Neural progenitor cell (in vitro differentiated cells): ENCODE results near the gene COG5. TPM values are rescaled to one million over a fixed set of nuclear protein-coding genes. Genes with fewer than 3 reads are reported as not detected.

ENCODE experiments used
- DNase-seq: peaks from one replicate; pipeline ENCODE4 v3.0.0-alpha.2; 2016; ENCODE audit warnings: low spot score
- H2AFZ ChIP-seq: fragments of 200-600 bp; sonication (generic); replicated peaks from 2 replicates; pipeline ENCODE4 v1.6.1; 2016; ENCODE audit warnings: antibody characterized with exemption
- H3F3A ChIP-seq: fragments of 200-600 bp; sonication (generic); 2 replicates; pipeline ENCODE4 v1.6.1; 2016; ENCODE audit warnings: antibody characterized with exemption, low read depth
- H3K27ac ChIP-seq: fragments of 200-600 bp; sonication (generic); 2 replicates; pipeline ENCODE4 v1.5.1; 2016; ENCODE audit warnings: mild to moderate bottlenecking
- H3K27me3 ChIP-seq: fragments of 200-600 bp; sonication (generic); 2 replicates; pipeline ENCODE4 v1.6.1; 2016; ENCODE audit warnings: mild to moderate bottlenecking, moderate library complexity
- H3K36me3 ChIP-seq: fragments of 200-600 bp; sonication (generic); 2 replicates; pipeline ENCODE4 v1.5.1; 2016
- H3K4me1 ChIP-seq: fragments of 200-600 bp; sonication (generic); 2 replicates; pipeline ENCODE4 v1.6.1; 2016; ENCODE audit warnings: mixed run types
- H3K4me2 ChIP-seq: fragments of 200-600 bp; sonication (generic); 2 replicates; pipeline ENCODE4 v1.6.1; 2016
- H3K4me3 ChIP-seq: fragments of 200-600 bp; sonication (generic); 2 replicates; pipeline ENCODE4 v1.5.1; 2016
- H3K79me2 ChIP-seq: fragments of 200-600 bp; sonication (generic); 2 replicates; pipeline ENCODE4 v1.6.1; 2016; ENCODE audit warnings: low read depth
- H3K9ac ChIP-seq: fragments of 200-600 bp; sonication (generic); 2 replicates; pipeline ENCODE4 v1.6.1; 2016
- H3K9me3 ChIP-seq: fragments of 200-600 bp; sonication (generic); 2 replicates; pipeline ENCODE4 v1.5.1; 2016; ENCODE audit warnings: low read depth
- H4K20me1 ChIP-seq: fragments of 200-600 bp; sonication (generic); 2 replicates; pipeline ENCODE4 v1.6.1; 2016; ENCODE audit warnings: low read depth
- H3K27ac Mint-ChIP-seq: 3 replicates; pipeline ENCODE4 v1.8.0; 2021; ENCODE audit warnings: mixed read lengths
- H3K27me3 Mint-ChIP-seq: 2 replicates; pipeline ENCODE4 v1.8.0; 2022; ENCODE audit warnings: low read depth, mild to moderate bottlenecking, inconsistent platforms, moderate library complexity, mixed read lengths; ENCODE audit not compliant: insufficient read depth
- H3K36me3 Mint-ChIP-seq: 3 replicates; pipeline ENCODE4 v1.8.0; 2021; ENCODE audit warnings: mixed read lengths
- H3K4me1 Mint-ChIP-seq: 3 replicates; pipeline ENCODE4 v1.8.0; 2021; ENCODE audit warnings: mixed read lengths
- H3K4me3 Mint-ChIP-seq: 3 replicates; pipeline ENCODE4 v1.8.0; 2021; ENCODE audit warnings: mild to moderate bottlenecking, moderate library complexity, mixed read lengths
- H3K9me3 Mint-ChIP-seq: 3 replicates; pipeline ENCODE4 v1.8.0; 2020; ENCODE audit warnings: mixed read lengths
- EZH2 ChIP-seq: fragments of 200-600 bp; sonication (generic); IDR thresholded peaks from 2 replicates; pipeline ENCODE4 v1.6.1; 2017; ENCODE audit warnings: antibody characterized with exemption, mild to moderate bottlenecking, moderate library complexity
- EZH2phosphoT487 ChIP-seq: fragments of 200-600 bp; sonication (generic); IDR thresholded peaks from 2 replicates; pipeline ENCODE4 v1.6.1; 2017; ENCODE audit warnings: antibody characterized with exemption
- total RNA-seq: library from RNA; depleted of rRNA; stranded (reverse); fragments of >200 nt; gene quantifications from 2 replicates; pipeline ENCODE4 v1.2.3, GENCODE V29; 2015; ENCODE audit warnings: low replicate concordance
- TF ChIP-seq, protein P1 (sequence below): fragments of 200-600 bp; sonication (generic); IDR thresholded peaks from 2 replicates; pipeline ENCODE4 v1.5.1; 2017; ENCODE audit warnings: antibody characterized with exemption, mild to moderate bottlenecking

The COG5 gene
- total RNA-seq, 1 donor from 2014 or later = 90.5 TPM

DNA sequence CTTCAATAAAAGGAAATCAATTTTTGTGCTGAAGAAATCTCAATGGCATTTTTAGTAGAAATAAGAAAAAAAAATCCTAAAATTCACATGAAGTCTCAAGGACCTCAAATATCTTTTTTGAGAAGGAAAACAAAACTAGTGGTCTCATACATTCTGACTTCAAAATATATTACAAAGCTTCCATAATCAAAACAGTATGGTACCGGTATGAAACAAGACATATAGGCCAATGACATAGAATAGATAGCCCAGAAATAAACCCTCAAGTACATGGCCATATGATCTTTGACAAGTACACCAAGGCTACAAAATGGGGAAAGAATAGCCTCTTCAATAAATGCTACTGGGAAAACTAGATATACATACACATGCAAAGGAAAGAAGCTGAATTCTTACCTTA is 225.6 kb downstream of the COG5 start:
- H3F3A ChIP-seq = no peaks in the 10 kb centered on the region
- no peak overlapping the region for H3K4me3 Mint-ChIP-seq
- no peaks in the 10 kb centered on the region for H3K27me3 ChIP-seq
- no peak overlapping the region for H3K4me2 ChIP-seq
- no peaks in the 10 kb centered on the region for H3K4me1 Mint-ChIP-seq
- no peak overlapping the region for H3K9ac ChIP-seq
- H3K27ac Mint-ChIP-seq = no peak overlapping the region
- peaks cover 4% of the 10 kb centered on the region for H3K27me3 Mint-ChIP-seq
- H2AFZ ChIP-seq = no peak overlapping the region
- H3K27ac ChIP-seq = no peak overlapping the region
- no peaks in the 10 kb centered on the region for H3K4me1 ChIP-seq
- H4K20me1 ChIP-seq = no peaks in the 10 kb centered on the region
- TF ChIP-seq EZH2 = no peak
- no peak for TF ChIP-seq EZH2phosphoT487
- TF ChIP-seq, protein P1, sequence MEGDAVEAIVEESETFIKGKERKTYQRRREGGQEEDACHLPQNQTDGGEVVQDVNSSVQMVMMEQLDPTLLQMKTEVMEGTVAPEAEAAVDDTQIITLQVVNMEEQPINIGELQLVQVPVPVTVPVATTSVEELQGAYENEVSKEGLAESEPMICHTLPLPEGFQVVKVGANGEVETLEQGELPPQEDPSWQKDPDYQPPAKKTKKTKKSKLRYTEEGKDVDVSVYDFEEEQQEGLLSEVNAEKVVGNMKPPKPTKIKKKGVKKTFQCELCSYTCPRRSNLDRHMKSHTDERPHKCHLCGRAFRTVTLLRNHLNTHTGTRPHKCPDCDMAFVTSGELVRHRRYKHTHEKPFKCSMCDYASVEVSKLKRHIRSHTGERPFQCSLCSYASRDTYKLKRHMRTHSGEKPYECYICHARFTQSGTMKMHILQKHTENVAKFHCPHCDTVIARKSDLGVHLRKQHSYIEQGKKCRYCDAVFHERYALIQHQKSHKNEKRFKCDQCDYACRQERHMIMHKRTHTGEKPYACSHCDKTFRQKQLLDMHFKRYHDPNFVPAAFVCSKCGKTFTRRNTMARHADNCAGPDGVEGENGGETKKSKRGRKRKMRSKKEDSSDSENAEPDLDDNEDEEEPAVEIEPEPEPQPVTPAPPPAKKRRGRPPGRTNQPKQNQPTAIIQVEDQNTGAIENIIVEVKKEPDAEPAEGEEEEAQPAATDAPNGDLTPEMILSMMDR = no peak
- H3K4me3 ChIP-seq = no peak overlapping the region
- H3K36me3 Mint-ChIP-seq = peaks cover 9% of the 10 kb centered on the region
- DNase-seq = no peak
- H3K9me3 Mint-ChIP-seq = peaks cover 26% of the 10 kb centered on the region
- no peaks in the 10 kb centered on the region for H3K36me3 ChIP-seq
- H3K9me3 ChIP-seq = no peaks in the 10 kb centered on the region
- no peaks in the 10 kb centered on the region for H3K79me2 ChIP-seq

DNA sequence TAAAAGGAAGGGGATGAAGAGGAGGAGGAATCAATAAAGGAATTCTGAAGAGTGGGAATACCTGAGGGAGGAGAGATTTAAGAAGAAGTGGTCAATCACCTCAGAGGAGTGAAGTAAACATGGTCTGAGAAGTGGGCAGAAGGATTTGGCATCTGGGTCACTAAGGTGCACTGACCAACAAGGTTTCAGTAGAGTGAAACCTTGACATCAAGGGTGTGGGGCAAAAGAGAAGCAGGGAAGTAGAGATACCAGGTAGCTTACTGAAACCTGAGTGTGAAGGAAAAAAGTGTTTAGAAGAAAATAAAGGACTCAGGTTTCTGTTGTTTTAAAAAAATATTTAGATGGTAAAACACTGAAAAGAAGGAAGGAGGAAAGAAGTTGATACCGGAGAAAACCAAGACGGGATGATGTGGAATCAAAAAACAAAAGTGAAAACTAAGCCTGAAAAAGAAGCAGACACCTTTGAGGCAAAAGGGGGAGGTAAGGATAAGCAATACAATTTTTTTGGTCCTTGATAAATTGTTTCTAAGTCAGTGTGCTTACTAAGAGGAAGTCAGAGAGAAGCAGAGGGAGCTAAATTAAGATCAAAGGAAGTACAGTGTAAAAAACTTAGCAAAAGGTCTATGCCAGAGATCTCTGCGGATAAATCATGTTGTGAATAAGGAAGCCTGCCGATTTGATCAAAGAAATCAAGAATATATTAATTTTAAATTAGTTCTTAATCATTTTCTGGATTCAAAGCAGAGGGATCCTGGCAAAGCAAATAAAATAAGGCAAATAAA is 231.0 kb downstream of the COG5 start:
- Mint-ChIP-seq H3K27me3 (peaks cover 2% of the 10 kb centered on the region), H3K4me3 (no peak overlapping the region), H3K36me3 (peaks cover 6% of the 10 kb centered on the region), H3K4me1 (no peaks in the 10 kb centered on the region), H3K9me3 (no peaks in the 10 kb centered on the region), H3K27ac (no peak overlapping the region)
- Histone ChIP-seq H3F3A (no peaks in the 10 kb centered on the region), H3K79me2 (no peaks in the 10 kb centered on the region), H3K4me2 (no peak overlapping the region), H3K4me1 (no peaks in the 10 kb centered on the region), H4K20me1 (no peaks in the 10 kb centered on the region), H3K9me3 (no peaks in the 10 kb centered on the region), H3K36me3 (no peaks in the 10 kb centered on the region), H3K9ac (no peak overlapping the region), H3K4me3 (no peak overlapping the region), H2AFZ (no peak overlapping the region), H3K27me3 (no peaks in the 10 kb centered on the region), H3K27ac (no peak overlapping the region)
- DNase-seq = no peak
- TF ChIP-seq EZH2 (no peak), EZH2phosphoT487 (no peak)
- TF ChIP-seq, protein P1 = no peak

DNA sequence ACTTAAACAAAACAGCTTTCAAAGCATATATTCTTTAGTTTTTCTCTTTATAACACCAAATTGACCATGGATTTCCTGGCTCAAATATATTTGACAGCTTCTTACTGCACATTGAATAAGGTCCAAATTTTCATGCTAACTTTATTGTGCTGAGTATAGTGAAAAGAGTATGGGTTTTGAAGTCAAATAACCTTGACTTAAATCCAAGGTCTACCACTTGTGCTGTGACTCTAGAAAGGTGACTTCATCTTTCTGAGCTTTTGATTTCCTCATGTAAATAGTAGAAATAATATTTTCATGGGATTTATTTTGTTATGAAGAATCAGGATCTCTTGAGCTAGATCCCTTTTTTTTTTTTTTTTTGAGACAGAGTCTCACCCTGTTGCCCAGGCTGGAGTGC is 233.2 kb downstream of the COG5 start:
- no peaks in the 10 kb centered on the region for H3K9me3 ChIP-seq
- no peaks in the 10 kb centered on the region for H3K79me2 ChIP-seq
- TF ChIP-seq, protein P1 = no peak
- TF ChIP-seq EZH2 (no peak), EZH2phosphoT487 (no peak)
- H3K27ac Mint-ChIP-seq = no peak overlapping the region
- H3K4me3 ChIP-seq = no peak overlapping the region
- no peak overlapping the region for H3K4me2 ChIP-seq
- no peak overlapping the region for H2AFZ ChIP-seq
- no peaks in the 10 kb centered on the region for H3K4me1 ChIP-seq
- H3K4me3 Mint-ChIP-seq = no peak overlapping the region
- DNase-seq = no peak
- no peak overlapping the region for H3K27ac ChIP-seq
- H3K27me3 Mint-ChIP-seq = peaks cover 2% of the 10 kb centered on the region
- no peaks in the 10 kb centered on the region for H3K4me1 Mint-ChIP-seq
- no peaks in the 10 kb centered on the region for H3F3A ChIP-seq
- H3K9me3 Mint-ChIP-seq = peaks cover 4% of the 10 kb centered on the region
- H4K20me1 ChIP-seq = no peaks in the 10 kb centered on the region
- no peaks in the 10 kb centered on the region for H3K27me3 ChIP-seq
- H3K36me3 ChIP-seq = no peaks in the 10 kb centered on the region
- H3K36me3 Mint-ChIP-seq = peaks cover 2% of the 10 kb centered on the region
- H3K9ac ChIP-seq = no peak overlapping the region
